ENCODE measurements around the gene PIGN.
A peak's percentile ranks its signal among the peaks of the same experiment; 100 is the strongest.

Gene PIGN

DNA sequence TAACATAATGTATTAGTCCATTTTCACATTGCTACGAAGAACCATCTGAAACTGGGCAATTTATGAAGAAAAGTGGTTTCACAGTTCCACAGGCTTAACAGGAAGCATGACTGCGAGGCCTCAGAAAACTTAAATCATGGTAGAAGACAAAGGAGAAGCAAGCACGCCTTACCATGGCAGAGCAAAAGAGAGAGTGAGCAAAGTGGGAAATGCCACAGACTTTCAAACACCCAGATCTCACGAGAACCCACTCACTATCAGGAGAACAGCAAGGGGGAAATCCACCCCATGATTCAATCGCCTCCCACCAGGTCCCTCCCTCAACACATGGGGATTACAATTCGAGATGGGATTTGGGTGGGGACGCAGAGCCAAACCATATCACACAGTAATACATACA is 22.5 kb downstream of the PIGN start:
- TF ChIP-seq, protein P1, sequence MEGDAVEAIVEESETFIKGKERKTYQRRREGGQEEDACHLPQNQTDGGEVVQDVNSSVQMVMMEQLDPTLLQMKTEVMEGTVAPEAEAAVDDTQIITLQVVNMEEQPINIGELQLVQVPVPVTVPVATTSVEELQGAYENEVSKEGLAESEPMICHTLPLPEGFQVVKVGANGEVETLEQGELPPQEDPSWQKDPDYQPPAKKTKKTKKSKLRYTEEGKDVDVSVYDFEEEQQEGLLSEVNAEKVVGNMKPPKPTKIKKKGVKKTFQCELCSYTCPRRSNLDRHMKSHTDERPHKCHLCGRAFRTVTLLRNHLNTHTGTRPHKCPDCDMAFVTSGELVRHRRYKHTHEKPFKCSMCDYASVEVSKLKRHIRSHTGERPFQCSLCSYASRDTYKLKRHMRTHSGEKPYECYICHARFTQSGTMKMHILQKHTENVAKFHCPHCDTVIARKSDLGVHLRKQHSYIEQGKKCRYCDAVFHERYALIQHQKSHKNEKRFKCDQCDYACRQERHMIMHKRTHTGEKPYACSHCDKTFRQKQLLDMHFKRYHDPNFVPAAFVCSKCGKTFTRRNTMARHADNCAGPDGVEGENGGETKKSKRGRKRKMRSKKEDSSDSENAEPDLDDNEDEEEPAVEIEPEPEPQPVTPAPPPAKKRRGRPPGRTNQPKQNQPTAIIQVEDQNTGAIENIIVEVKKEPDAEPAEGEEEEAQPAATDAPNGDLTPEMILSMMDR (IDR thresholded peaks at IDR 0.05; ENCODE audit: extremely low read depth, missing control alignments): no peak
- DNase-seq (ENCODE audit: low spot score): no peak

DNA sequence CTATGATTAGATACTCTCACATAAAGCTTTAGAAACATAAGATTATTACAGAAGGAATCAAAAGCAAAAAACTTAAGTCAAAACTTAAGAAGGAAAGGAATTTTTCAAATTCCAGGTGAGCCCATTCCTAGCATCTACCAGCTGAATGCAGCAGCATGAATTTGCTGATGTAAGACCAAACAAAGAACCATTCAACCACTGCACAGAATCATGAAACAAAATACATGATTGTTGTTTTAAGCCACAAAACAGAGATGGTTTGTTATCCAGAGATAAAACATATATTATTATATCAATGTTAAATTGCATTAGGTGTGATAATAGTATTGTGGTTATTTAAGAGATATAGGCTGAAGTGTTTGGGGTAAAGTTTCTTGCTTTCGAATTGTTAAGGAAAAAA is 29.0 kb downstream of the PIGN start:
- DNase-seq (ENCODE audit: low spot score): no peak
- TF ChIP-seq, protein P1 (IDR thresholded peaks at IDR 0.05; ENCODE audit: extremely low read depth, missing control alignments): no peak

DNA sequence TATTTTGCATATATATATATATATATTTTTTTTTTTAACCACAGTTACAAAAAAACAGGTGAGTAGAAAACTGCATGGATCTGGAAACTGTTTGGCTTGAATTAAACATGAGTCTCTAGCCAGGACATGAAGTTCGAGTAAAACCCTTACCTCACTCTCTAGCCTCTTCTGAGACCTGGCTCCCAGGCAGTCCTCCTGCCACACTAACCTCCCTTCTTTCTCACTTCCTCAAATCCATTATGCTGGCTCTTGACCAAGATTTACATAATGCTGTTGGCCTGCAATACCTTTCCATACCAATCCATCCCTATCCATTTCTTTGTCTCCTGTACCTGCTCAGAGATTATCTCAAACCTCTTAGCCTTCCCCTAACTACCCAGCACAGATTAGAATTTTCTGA is 34.0 kb downstream of the PIGN start:
- TF ChIP-seq, protein P1 (IDR thresholded peaks at IDR 0.05; ENCODE audit: extremely low read depth, missing control alignments): no peak
- peak; percentile 3 for DNase-seq (ENCODE audit: low spot score)

DNA sequence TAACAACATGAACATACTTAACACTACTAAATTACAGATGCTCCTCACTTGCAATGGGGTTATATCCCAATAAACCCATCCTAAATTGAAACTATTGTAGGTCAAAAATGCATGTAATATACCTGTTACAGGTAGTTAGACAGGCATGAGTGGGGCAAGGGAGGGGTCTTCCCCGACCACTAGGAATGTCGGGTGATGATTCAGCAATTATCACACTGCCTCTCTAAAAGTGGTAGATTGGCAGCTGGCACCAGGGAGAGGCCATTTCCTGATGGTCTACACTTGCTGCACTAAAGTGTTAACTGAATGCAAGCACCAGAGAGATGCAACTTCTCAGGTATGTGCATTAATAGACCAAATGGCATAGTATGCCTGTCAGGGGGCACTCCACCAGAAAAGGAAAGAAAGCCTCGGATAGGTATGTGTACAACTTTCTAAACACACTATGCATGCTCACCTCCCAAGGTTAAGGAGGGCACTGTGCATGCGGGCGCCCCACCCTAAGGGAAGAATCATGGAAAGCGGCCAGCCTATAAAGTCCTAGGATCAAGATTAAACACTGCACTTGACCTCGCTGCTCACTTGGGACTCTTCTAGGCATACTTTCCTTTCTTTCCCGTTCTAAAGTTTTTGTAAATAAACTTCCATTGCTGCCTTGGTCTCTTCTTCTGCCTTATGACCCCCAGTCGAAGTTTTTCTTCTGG is 35.6 kb downstream of the PIGN start:
- TF ChIP-seq, protein P1 (IDR thresholded peaks at IDR 0.05; ENCODE audit: extremely low read depth, missing control alignments): no peak
- no peak for DNase-seq (ENCODE audit: low spot score)

DNA sequence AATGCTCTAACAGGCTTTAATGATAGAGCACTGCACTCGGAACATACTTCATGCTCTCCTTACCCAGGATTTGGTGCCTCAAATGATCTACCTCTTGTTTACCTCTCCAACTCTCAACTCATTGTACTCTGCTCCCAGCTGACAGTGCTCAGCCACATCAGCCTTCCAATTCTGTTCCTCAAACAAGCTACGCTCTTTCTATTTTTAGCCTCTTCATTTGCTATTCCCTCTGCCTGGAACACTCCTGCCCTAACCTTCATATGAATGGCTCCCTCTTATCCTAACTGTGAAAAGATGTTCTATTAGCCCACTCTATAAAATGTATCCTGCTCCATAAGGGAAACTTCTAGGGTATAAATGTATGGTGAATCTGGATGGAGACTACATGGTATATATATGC is 42.5 kb downstream of the PIGN start:
- TF ChIP-seq, protein P1 (IDR thresholded peaks at IDR 0.05; ENCODE audit: extremely low read depth, missing control alignments): no peak
- no peak for DNase-seq (ENCODE audit: low spot score)

- no peak for DNase-seq (ENCODE audit: low spot score)
Measured at GRCh38 chr18:62140259-62140658, 46.6 kb downstream of the PIGN start.

DNA sequence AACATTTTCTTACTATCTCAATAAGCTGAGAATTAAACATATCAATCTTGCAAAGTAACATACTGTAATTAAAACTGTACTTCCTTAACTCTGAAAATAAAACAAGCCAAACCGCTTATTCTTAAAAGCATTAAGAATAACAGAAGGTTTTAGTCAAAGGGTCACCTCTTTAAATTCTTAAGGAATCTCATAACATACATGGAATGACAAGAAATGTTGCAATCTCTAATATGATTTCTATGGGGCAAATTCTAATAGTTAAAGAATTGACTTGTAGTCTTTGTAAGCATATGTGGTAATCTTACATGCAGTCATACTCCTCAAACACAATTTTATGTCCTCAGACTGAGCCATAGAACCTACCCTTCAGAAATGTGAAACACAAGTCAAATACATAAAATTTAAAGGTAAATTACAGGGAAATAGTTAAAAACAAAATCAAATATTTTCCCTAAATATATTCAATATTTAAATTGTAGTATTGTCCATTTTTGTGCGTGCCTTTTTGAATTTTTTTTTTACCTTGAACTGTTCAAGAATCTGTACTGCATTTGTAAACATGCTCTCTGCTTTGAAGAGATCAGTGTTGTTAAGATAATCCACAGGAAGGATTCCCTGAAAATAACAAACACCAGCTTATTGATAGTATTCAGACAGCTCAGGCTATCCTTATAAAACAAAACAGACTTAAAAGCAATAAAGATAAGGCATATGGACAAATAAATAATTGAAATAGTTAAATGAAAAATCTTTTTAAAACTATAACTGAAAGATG is 48.2 kb downstream of the PIGN start:
- no peak for DNase-seq (ENCODE audit: low spot score)
- TF ChIP-seq, protein P1 (IDR thresholded peaks at IDR 0.05; ENCODE audit: extremely low read depth, missing control alignments): no peak

More at GRCh38 chr18:62140259-62140658, 46.6 kb downstream of the PIGN start:
- TF ChIP-seq, protein P1 (IDR thresholded peaks at IDR 0.05; ENCODE audit: extremely low read depth, missing control alignments): no peak

Measured in GM20000 (cell line).